Tibial nerve (tissue), 4 donors: ENCODE data around the gene CMTM5. TPM values are rescaled to one million over a fixed set of nuclear protein-coding genes. Genes with fewer than 3 reads are reported as not detected.
A peak's percentile ranks its signal among the peaks of the same experiment; 100 is the strongest.

Experiments
- DNase-seq, 2 donors: peaks; one replicate each; pipeline ENCODE4 v3.0.0-alpha.2; 2019; ENCODE audit warnings: low spot score in 2 of 2
- H3K27ac ChIP-seq, 4 donors: fragments of 200-600 bp; sonication (generic) in 3 of 4; one replicate each; pipeline ENCODE4 v1.5.1; 2017 to 2019; ENCODE audit warnings: mild to moderate bottlenecking in 1 of 4
- H3K27me3 ChIP-seq, 2 donors: fragments of 200-600 bp; sonication (generic) in 1 of 2; one replicate each; pipeline versions ENCODE4 v1.5.1 to v1.6.0; 2017 to 2019
- H3K36me3 ChIP-seq, 3 donors: fragments of 200-600 bp; sonication (generic); one replicate each; pipeline ENCODE4 v1.5.1; 2018 to 2019
- H3K4me1 ChIP-seq, 4 donors: fragments of 200-600 bp; sonication (generic) in 3 of 4; one replicate each; pipeline ENCODE4 v1.5.1; 2017 to 2019
- H3K4me3 ChIP-seq, 4 donors: fragments of 200-600 bp; sonication (generic) in 3 of 4; one replicate each; pipeline ENCODE4 v1.5.1; 2017 to 2019; ENCODE audit warnings: mild to moderate bottlenecking in 1 of 4, moderate library complexity in 1 of 4
- H3K9me3 ChIP-seq, 4 donors: fragments of 200-600 bp; sonication (generic) in 3 of 4; one replicate each; pipeline ENCODE4 v1.5.1; 2017 to 2019
- CTCF ChIP-seq, 5 experiments: fragments of 200-600 bp in 3 of 5; fragments of 450-650 bp in 2 of 5; sonication (generic) in 3 of 5; IDR thresholded peaks; one replicate each; pipeline ENCODE4 v1.5.1; 2016 to 2019; ENCODE audit warnings: antibody characterized with exemption in 5 of 5, mild to moderate bottlenecking in 3 of 5, moderate library complexity in 2 of 5
- EP300 ChIP-seq, 2 donors: sonication (generic); formaldehyde crosslinking; IDR thresholded peaks; one replicate each; pipeline ENCODE4 v1.6.1; 2017; ENCODE audit warnings: antibody characterized with exemption in 2 of 2, mild to moderate bottlenecking in 1 of 2
- POLR2A ChIP-seq, 2 donors: fragments of 450-650 bp; IDR thresholded peaks; one replicate each; pipeline ENCODE4 v1.6.1; 2017; ENCODE audit warnings: antibody characterized with exemption in 2 of 2, mild to moderate bottlenecking in 2 of 2, moderate library complexity in 2 of 2
- WGBS, 2 donors: methylation state at CpG; one replicate each; pipeline ENCODE4 v1.1.5; 2018; 5-methylcytosine and 5-hydroxymethylcytosine counted together
- total RNA-seq, 4 donors: library from RNA; depleted of rRNA; stranded (reverse); fragments of >200 nt; gene quantifications; one replicate each; pipeline ENCODE4 v1.1.0, GENCODE V29; 2016

The CMTM5 gene
- total RNA-seq, 4 donors from 2014 or later: 10.8 to 31.5 (median 18.3) TPM

- no peaks in the 10 kb centered on the region for H3K36me3 ChIP-seq
- no peak for DNase-seq
- TF ChIP-seq EP300 (IDR thresholded peaks at IDR 0.05) (no peak), POLR2A (IDR thresholded peaks at IDR 0.05) (no peak), CTCF (IDR thresholded peaks at IDR 0.05) (no peak)
- peaks cover 0 to 55% (median 6%) of the 10 kb centered on the region in 4 donors for H3K4me1 ChIP-seq
- 82 to 85% methylated on average over 3 of the region's 3 CpGs for WGBS, 2 donors
- H3K9me3 ChIP-seq: no peaks in the 10 kb centered on the region
- H3K27ac ChIP-seq: peak overlapping the region in 2 of 4 donors; percentile 8 to 36
- H3K4me3 ChIP-seq: no peak overlapping the region
- no peaks in the 10 kb centered on the region for H3K27me3 ChIP-seq
Observed at GRCh38 chr14:23373041-23373440, 3.8 kb upstream of the CMTM5 start.

- no peak for DNase-seq
- Histone ChIP-seq H3K4me3 (no peak overlapping the region), H3K4me1 (peaks cover 0 to 81% (median 6%) of the 10 kb centered on the region in 4 donors), H3K27ac (peak overlapping the region; percentile 15 to 90 (median 53)), H3K27me3 (no peaks in the 10 kb centered on the region), H3K9me3 (no peaks in the 10 kb centered on the region), H3K36me3 (no peaks in the 10 kb centered on the region)
- TF ChIP-seq EP300 (IDR thresholded peaks at IDR 0.05) (no peak), POLR2A (IDR thresholded peaks at IDR 0.05) (no peak), CTCF (IDR thresholded peaks at IDR 0.05) (no peak)
- WGBS, 2 donors: 74 to 84% methylated on average over 13 to 20 of the region's 21 CpGs
Observed at GRCh38 chr14:23375527-23376251, 1.2 kb upstream of the CMTM5 start.

GRCh38 chr14:23377198-23377550, 328 bp downstream of the CMTM5 start:
- peak overlapping the region; percentile 4 to 45 (median 20) for H3K4me3 ChIP-seq

GRCh38 chr14:23377573-23378563, 1.0 kb downstream of the CMTM5 start:
- DNase-seq: no peak
- H3K4me3 ChIP-seq: peak overlapping the region; percentile 11 to 45 (median 20)
- no peaks in the 10 kb centered on the region for H3K36me3 ChIP-seq
- WGBS, 2 donors: 52 to 63% methylated on average over 14 of the region's 14 CpGs
- peaks cover 0 to 70% (median 6%) of the 10 kb centered on the region in 4 donors for H3K4me1 ChIP-seq
- no peak for TF ChIP-seq POLR2A (IDR thresholded peaks at IDR 0.05)
- TF ChIP-seq CTCF (IDR thresholded peaks at IDR 0.05): no peak
- no peak for TF ChIP-seq EP300 (IDR thresholded peaks at IDR 0.05)
- H3K9me3 ChIP-seq: no peaks in the 10 kb centered on the region
- peak overlapping the region; percentile 58 to 90 (median 74) for H3K27ac ChIP-seq
- no peaks in the 10 kb centered on the region for H3K27me3 ChIP-seq

More at GRCh38 chr14:23377198-23377550, 328 bp downstream of the CMTM5 start:
- Histone ChIP-seq H3K36me3 (no peaks in the 10 kb centered on the region), H3K9me3 (no peaks in the 10 kb centered on the region), H3K27me3 (no peaks in the 10 kb centered on the region), H3K27ac (peak overlapping the region; percentile 58 to 90 (median 74)), H3K4me1 (peaks cover 0 to 77% (median 6%) of the 10 kb centered on the region in 4 donors)
- DNase-seq: no peak
- no peak for TF ChIP-seq CTCF (IDR thresholded peaks at IDR 0.05)
- WGBS, 2 donors: 22 to 32% methylated on average over 11 of the region's 11 CpGs
